ENCODE data around the gene CCSER1.

Gene CCSER1

DNA sequence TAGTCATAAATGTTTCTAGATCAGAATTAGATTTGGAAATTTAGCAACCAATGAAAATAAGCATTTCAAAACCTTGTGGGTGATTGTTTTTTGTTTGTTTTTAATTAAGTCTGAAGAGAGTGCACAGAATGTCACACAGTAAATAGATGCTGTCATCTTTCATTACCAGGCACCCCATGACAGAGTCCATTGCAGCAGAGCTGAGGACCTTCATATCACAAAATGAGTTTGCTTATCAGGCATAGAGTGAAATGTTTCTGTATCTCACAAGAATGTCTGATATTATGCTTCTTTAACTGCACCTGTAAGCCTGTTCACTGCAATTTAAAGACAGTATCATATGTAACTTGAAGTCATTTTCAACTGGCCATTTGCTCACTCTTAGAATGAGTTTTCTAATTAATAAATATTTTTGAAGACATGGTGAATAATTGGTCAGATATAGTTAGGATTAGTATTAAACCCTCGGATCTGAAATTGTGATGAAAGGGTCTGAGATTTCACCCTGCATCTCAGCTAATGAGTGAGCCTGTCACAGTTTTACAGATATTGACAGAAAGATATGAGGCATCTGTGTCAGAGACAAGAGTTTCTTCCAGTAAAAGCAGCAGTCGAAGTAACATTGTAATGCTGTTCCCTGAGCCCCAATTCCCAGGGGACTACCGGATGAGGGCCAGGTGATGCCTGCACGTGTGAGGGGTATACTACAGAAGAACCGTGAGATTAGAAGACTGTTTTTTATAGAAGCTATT, 416.4 kb downstream of the CCSER1 start:
- Histone ChIP-seq H3K9me3 (ENCODE audit: control insufficient read depth, insufficient read depth, low read length) (no peaks in the 10 kb centered on the region), H3F3A (ENCODE audit: control insufficient read depth, insufficient read depth) (no peaks in the 10 kb centered on the region), H3K27me3 (ENCODE audit: control insufficient read depth, low read length) (no peaks in the 10 kb centered on the region), H3K9me2 (replicated peaks; ENCODE audit: control insufficient read depth, low read length) (no peaks in the 10 kb centered on the region), H3K27ac (ENCODE audit: low read depth, low read length) (no peak overlapping the region), H3K4me3 (ENCODE audit: low read length) (no peak overlapping the region), H3K4me2 (ENCODE audit: low read length) (no peak overlapping the region), H3K36me3 (ENCODE audit: control insufficient read depth, low read length) (no peaks in the 10 kb centered on the region), H4K20me1 (ENCODE audit: control insufficient read depth, insufficient read depth, low read depth, low read length) (no peaks in the 10 kb centered on the region), H3K79me2 (ENCODE audit: control insufficient read depth, low read length) (no peaks in the 10 kb centered on the region), H3K4me1 (ENCODE audit: control insufficient read depth, low read length) (no peaks in the 10 kb centered on the region)
- TF ChIP-seq CTCF (IDR thresholded peaks at IDR 0.05; ENCODE audit: low read depth, low read length, poor library complexity, severe bottlenecking) (no peak), EZH2phosphoT487 (IDR thresholded peaks at IDR 0.05; ENCODE audit: borderline replicate concordance, low read length) (no peak)

- no peaks in the 10 kb centered on the region for H3K79me2 ChIP-seq (ENCODE audit: control insufficient read depth, low read length)
- TF ChIP-seq EZH2phosphoT487 (IDR thresholded peaks at IDR 0.05; ENCODE audit: borderline replicate concordance, low read length): no peak
- TF ChIP-seq CTCF (IDR thresholded peaks at IDR 0.05; ENCODE audit: low read depth, low read length, poor library complexity, severe bottlenecking): no peak
- H4K20me1 ChIP-seq (ENCODE audit: control insufficient read depth, insufficient read depth, low read depth, low read length): no peaks in the 10 kb centered on the region
- H3K4me1 ChIP-seq (ENCODE audit: control insufficient read depth, low read length): no peaks in the 10 kb centered on the region
- no peak overlapping the region for H3K4me3 ChIP-seq (ENCODE audit: low read length)
- H3K27me3 ChIP-seq (ENCODE audit: control insufficient read depth, low read length): no peaks in the 10 kb centered on the region
- H3K9me3 ChIP-seq (ENCODE audit: control insufficient read depth, insufficient read depth, low read length): no peaks in the 10 kb centered on the region
- H3K27ac ChIP-seq (ENCODE audit: low read depth, low read length): no peak overlapping the region
- no peaks in the 10 kb centered on the region for H3K9me2 ChIP-seq (replicated peaks; ENCODE audit: control insufficient read depth, low read length)
- no peak overlapping the region for H3K4me2 ChIP-seq (ENCODE audit: low read length)
- H3F3A ChIP-seq (ENCODE audit: control insufficient read depth, insufficient read depth): no peaks in the 10 kb centered on the region
- H3K36me3 ChIP-seq (ENCODE audit: control insufficient read depth, low read length): no peaks in the 10 kb centered on the region
Measured at GRCh38 chr4:90544532-90545045, 417.4 kb downstream of the CCSER1 start.

GRCh38 chr4:90545380-90545779, 418.2 kb downstream of the CCSER1 start:
- H3K4me1 ChIP-seq (ENCODE audit: control insufficient read depth, low read length): no peaks in the 10 kb centered on the region
- H3K36me3 ChIP-seq (ENCODE audit: control insufficient read depth, low read length): no peaks in the 10 kb centered on the region
- H3K27ac ChIP-seq (ENCODE audit: low read depth, low read length): no peak overlapping the region
- TF ChIP-seq EZH2phosphoT487 (IDR thresholded peaks at IDR 0.05; ENCODE audit: borderline replicate concordance, low read length) (no peak), CTCF (IDR thresholded peaks at IDR 0.05; ENCODE audit: low read depth, low read length, poor library complexity, severe bottlenecking) (no peak)
- H3F3A ChIP-seq (ENCODE audit: control insufficient read depth, insufficient read depth): no peaks in the 10 kb centered on the region
- H4K20me1 ChIP-seq (ENCODE audit: control insufficient read depth, insufficient read depth, low read depth, low read length): no peaks in the 10 kb centered on the region
- no peaks in the 10 kb centered on the region for H3K27me3 ChIP-seq (ENCODE audit: control insufficient read depth, low read length)
- no peaks in the 10 kb centered on the region for H3K79me2 ChIP-seq (ENCODE audit: control insufficient read depth, low read length)
- H3K4me3 ChIP-seq (ENCODE audit: low read length): no peak overlapping the region
- H3K4me2 ChIP-seq (ENCODE audit: low read length): no peak overlapping the region
- no peaks in the 10 kb centered on the region for H3K9me2 ChIP-seq (replicated peaks; ENCODE audit: control insufficient read depth, low read length)
- no peaks in the 10 kb centered on the region for H3K9me3 ChIP-seq (ENCODE audit: control insufficient read depth, insufficient read depth, low read length)
